Fibroblast of mammary gland (primary cell): ENCODE data around the gene TBC1D3I.

ENCODE experiments used
- DNase-seq: peaks from one replicate; pipeline ENCODE4 v3.0.0-alpha.2; 2010; ENCODE audit warnings: low read depth
- H3K4me3 ChIP-seq: 2 replicates; pipeline ENCODE4 v1.5.1; 2011; ENCODE audit warnings: low read depth, mild to moderate bottlenecking, low read length, moderate library complexity; ENCODE audit not compliant: control insufficient read depth
- CTCF ChIP-seq: conservative IDR thresholded peaks from 2 replicates; pipeline ENCODE4 v1.5.1; 2011; ENCODE audit warnings: low read depth, low read length, inconsistent platforms; ENCODE audit not compliant: control insufficient read depth, insufficient read depth

TBC1D3I gene

GRCh38 chr17:36205637-36206485 lies 58.5 kb downstream of the TBC1D3I start:
- no peak for DNase-seq
- H3K4me3 ChIP-seq = no peak overlapping the region
- no peak for TF ChIP-seq CTCF

GRCh38 chr17:36204724-36205500 lies 59.5 kb downstream of the TBC1D3I start:
- no peak for TF ChIP-seq CTCF
- no peak overlapping the region for H3K4me3 ChIP-seq
- no peak for DNase-seq
